Activated CD4-positive, CD25-positive, alpha-beta regulatory T cell treated with anti-CD3 and anti-CD28 coated beads, Interleukin-2, amount 50 U/mL, for 16 hours (primary cell): ENCODE measurements around the gene HSD17B11.
"Not testable (repeated sequence)": the region's sequence is repeated elsewhere in the genome, so short reads cannot be mapped to it uniquely, and the experiment has no call there.

Experiments
- DNase-seq: peaks from one replicate; pipeline ENCODE4 v3.0.0-alpha.2; 2020; ENCODE audit warnings: low read depth, low spot score

Gene HSD17B11

GRCh38 chr4:87405211-87405820 lies 14.3 kb upstream of the HSD17B11 start:
- no peak for DNase-seq

- DNase-seq, result not testable (repeated sequence)
Measured at GRCh38 chr4:87403732-87404131, 12.7 kb upstream of the HSD17B11 start.

- DNase-seq, result no peak
Measured at GRCh38 chr4:87399954-87400353, 9.0 kb upstream of the HSD17B11 start.

GRCh38 chr4:87399148-87399547 lies 8.2 kb upstream of the HSD17B11 start:
- no peak for DNase-seq

GRCh38 chr4:87395851-87396250 lies 4.9 kb upstream of the HSD17B11 start:
- not testable (repeated sequence) for DNase-seq

- DNase-seq, result not testable (repeated sequence)
Measured at GRCh38 chr4:87395073-87395472, 4.1 kb upstream of the HSD17B11 start.

- no peak for DNase-seq
Measured at GRCh38 chr4:87392183-87392582, 1.2 kb upstream of the HSD17B11 start.

GRCh38 chr4:87391576-87392054 lies 627 bp upstream of the HSD17B11 start:
- no peak for DNase-seq

GRCh38 chr4:87390551-87390890 lies 467 bp downstream of the HSD17B11 start:
- no peak for DNase-seq

- DNase-seq, result not testable (repeated sequence)
Measured at GRCh38 chr4:87390055-87390454, 933 bp downstream of the HSD17B11 start.

- DNase-seq, result no peak
Measured at GRCh38 chr4:87388901-87389300, 2.1 kb downstream of the HSD17B11 start.

GRCh38 chr4:87387237-87387636 lies 3.8 kb downstream of the HSD17B11 start:
- DNase-seq, result no peak

GRCh38 chr4:87384466-87385132 lies 6.4 kb downstream of the HSD17B11 start:
- DNase-seq, result not testable (repeated sequence)

GRCh38 chr4:87382931-87383330 lies 8.1 kb downstream of the HSD17B11 start:
- DNase-seq, result no peak

- no peak for DNase-seq
Measured at GRCh38 chr4:87382116-87382515, 8.9 kb downstream of the HSD17B11 start.

GRCh38 chr4:87377816-87378215 lies 13.2 kb downstream of the HSD17B11 start:
- DNase-seq, result no peak

- no peak for DNase-seq
Measured at GRCh38 chr4:87375719-87376291, 15.2 kb downstream of the HSD17B11 start.

GRCh38 chr4:87370068-87370467 lies 20.9 kb downstream of the HSD17B11 start:
- no peak for DNase-seq

- DNase-seq, result no peak
Measured at GRCh38 chr4:87366521-87367162, 24.3 kb downstream of the HSD17B11 start.

GRCh38 chr4:87365348-87365747 lies 25.6 kb downstream of the HSD17B11 start:
- DNase-seq, result no peak

- DNase-seq, result no peak
Measured at GRCh38 chr4:87363552-87363951, 27.4 kb downstream of the HSD17B11 start.

- no peak for DNase-seq
Measured at GRCh38 chr4:87360338-87360935, 30.6 kb downstream of the HSD17B11 start.
